ENCODE measurements around the gene OSM. TPM values are rescaled to one million over a fixed set of nuclear protein-coding genes. Genes with fewer than 3 reads are reported as not detected.

The OSM gene
- total RNA-seq, 1 experiment from 2014 or later: not detected

DNA sequence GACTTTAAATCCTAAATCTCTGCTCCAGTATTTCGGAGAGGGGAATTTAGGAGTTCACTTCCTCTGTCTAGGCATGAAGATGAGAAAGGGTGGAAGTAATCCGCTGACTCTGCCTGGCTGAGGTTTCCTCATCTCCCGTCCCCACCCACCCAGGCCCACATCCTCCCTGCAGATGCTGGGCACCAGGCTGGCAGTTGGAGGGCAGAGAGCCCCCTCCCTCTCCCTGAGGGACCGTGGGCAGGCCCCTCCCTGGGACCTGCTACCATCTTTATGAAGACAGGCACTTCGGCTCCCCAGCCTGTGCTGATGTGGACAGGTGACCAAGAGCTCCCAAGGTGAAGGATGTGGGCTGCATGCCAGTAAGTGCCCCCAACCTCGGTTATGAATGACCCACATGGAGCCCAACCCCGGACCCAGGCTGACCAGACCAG, 16.0 kb upstream of the OSM start:
- BruUV-seq (replicated peaks): no TSS peak
- no peak for DNase-seq
- intact Hi-C loops (cut with micrococcal nuclease; ENCODE audit: unreplicated experiment): no loop called here
- Mint-ChIP-seq H3K27ac (ENCODE audit: unreplicated experiment) (no peak overlapping the region), H3K27me3 (ENCODE audit: unreplicated experiment) (no peaks in the 10 kb centered on the region), H3K9me3 (ENCODE audit: low read depth, unreplicated experiment) (no peaks in the 10 kb centered on the region), H3K4me1 (ENCODE audit: low read depth, unreplicated experiment) (peaks cover 7% of the 10 kb centered on the region), H3K4me3 (ENCODE audit: low read depth, unreplicated experiment) (no peak overlapping the region), H3K36me3 (ENCODE audit: insufficient read depth, unreplicated experiment) (peaks cover 39% of the 10 kb centered on the region)
- CTCF ChIA-PET: no interaction called here
- no peak for TF ChIP-seq CTCF (IDR thresholded peaks at IDR 0.05; ENCODE audit: unreplicated experiment)

DNA sequence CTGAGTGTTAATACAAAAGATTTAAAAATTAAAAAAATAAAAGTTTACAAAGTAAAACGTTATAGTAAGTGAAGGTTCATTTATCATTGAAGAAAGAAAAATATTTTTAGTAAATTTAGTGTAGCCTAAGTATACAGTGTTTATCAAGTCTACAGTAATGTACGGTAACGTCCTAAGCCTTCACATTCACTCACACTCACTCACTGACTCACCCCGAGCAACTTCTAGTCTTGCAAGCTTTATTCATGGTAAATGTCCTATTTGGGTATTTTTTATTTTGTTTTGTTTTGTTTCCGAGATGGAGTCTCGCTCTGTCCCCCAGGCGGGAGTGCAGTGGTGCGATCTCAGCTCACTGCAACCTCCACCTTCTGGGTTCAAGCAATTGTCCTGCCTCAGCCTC, 13.9 kb upstream of the OSM start:
- intact Hi-C loops (cut with micrococcal nuclease; ENCODE audit: unreplicated experiment): no loop called here

GRCh38 chr22:30279932-30280331, 13.3 kb upstream of the OSM start:
- TF ChIP-seq CTCF (IDR thresholded peaks at IDR 0.05; ENCODE audit: unreplicated experiment): no peak
- peaks cover 22% of the 10 kb centered on the region for H3K36me3 Mint-ChIP-seq (ENCODE audit: insufficient read depth, unreplicated experiment)
- no peak overlapping the region for H3K4me3 Mint-ChIP-seq (ENCODE audit: low read depth, unreplicated experiment)
- no TSS peak for BruUV-seq (replicated peaks)
- no peak overlapping the region for H3K27ac Mint-ChIP-seq (ENCODE audit: unreplicated experiment)
- no peaks in the 10 kb centered on the region for H3K27me3 Mint-ChIP-seq (ENCODE audit: unreplicated experiment)
- no peaks in the 10 kb centered on the region for H3K9me3 Mint-ChIP-seq (ENCODE audit: low read depth, unreplicated experiment)
- CTCF ChIA-PET: interaction anchor here (0.9 kb wide), 1 partner anchor 10 kb away, joined by 3 read pairs; the partner anchor contains the start of gene CASTOR1
- H3K4me1 Mint-ChIP-seq (ENCODE audit: low read depth, unreplicated experiment): peaks cover 9% of the 10 kb centered on the region
- no peak for DNase-seq
- intact Hi-C loops (cut with micrococcal nuclease; ENCODE audit: unreplicated experiment): loop anchor here (10.0 kb wide), 1 partner anchor 45 kb away; the partner anchor contains the start of gene TBC1D10A

More for the DNA sequence above, 13.9 kb upstream of the OSM start:
- no peak for DNase-seq
- no peak for TF ChIP-seq CTCF (IDR thresholded peaks at IDR 0.05; ENCODE audit: unreplicated experiment)
- H3K27ac Mint-ChIP-seq (ENCODE audit: unreplicated experiment): no peak overlapping the region
- H3K9me3 Mint-ChIP-seq (ENCODE audit: low read depth, unreplicated experiment): no peaks in the 10 kb centered on the region
- peaks cover 9% of the 10 kb centered on the region for H3K4me1 Mint-ChIP-seq (ENCODE audit: low read depth, unreplicated experiment)
- H3K4me3 Mint-ChIP-seq (ENCODE audit: low read depth, unreplicated experiment): no peak overlapping the region
- CTCF ChIA-PET: interaction anchor here (0.9 kb wide), 1 partner anchor 9 kb away, joined by 3 read pairs; the partner anchor contains the start of gene CASTOR1
- H3K36me3 Mint-ChIP-seq (ENCODE audit: insufficient read depth, unreplicated experiment): peaks cover 25% of the 10 kb centered on the region
- no peaks in the 10 kb centered on the region for H3K27me3 Mint-ChIP-seq (ENCODE audit: unreplicated experiment)
- no TSS peak for BruUV-seq (replicated peaks)

- DNase-seq: no peak
- no TSS peak for BruUV-seq (replicated peaks)
- CTCF ChIA-PET: no interaction called here
- intact Hi-C loops (cut with micrococcal nuclease; ENCODE audit: unreplicated experiment): loop anchor here (10.0 kb wide), 1 partner anchor 46 kb away; the partner anchor contains the start of gene TBC1D10A
- no peak overlapping the region for H3K27ac Mint-ChIP-seq (ENCODE audit: unreplicated experiment)
- no peaks in the 10 kb centered on the region for H3K27me3 Mint-ChIP-seq (ENCODE audit: unreplicated experiment)
- TF ChIP-seq CTCF (IDR thresholded peaks at IDR 0.05; ENCODE audit: unreplicated experiment): no peak
- no peaks in the 10 kb centered on the region for H3K9me3 Mint-ChIP-seq (ENCODE audit: low read depth, unreplicated experiment)
- H3K4me3 Mint-ChIP-seq (ENCODE audit: low read depth, unreplicated experiment): no peak overlapping the region
- peaks cover 15% of the 10 kb centered on the region for H3K36me3 Mint-ChIP-seq (ENCODE audit: insufficient read depth, unreplicated experiment)
- H3K4me1 Mint-ChIP-seq (ENCODE audit: low read depth, unreplicated experiment): peaks cover 9% of the 10 kb centered on the region
Observed at GRCh38 chr22:30279046-30279788, 12.6 kb upstream of the OSM start.
